HepG2 (cell line): ENCODE data around the gene IDNK. TPM values are rescaled to one million over a fixed set of nuclear protein-coding genes. Genes with fewer than 3 reads are reported as not detected.

Source experiments
- ATAC-seq: fragments of 200-7000 bp; cut with Tn5 transposase; 3 replicates; pipeline ENCODE4 v1.9.1; 2020; ENCODE audit warnings: mild to moderate bottlenecking, moderate library complexity
- BruUV-seq: library from RNA; stranded (reverse); fragments of 400-500 nt; replicated peaks from 2 replicates; lab custom pipeline; 2021; lab: Mats Ljungman, UMichigan
- CTCF ChIA-PET: fragments of 300-600 bp; formaldehyde crosslinking; extraction: SDS; loops from one replicate; lab custom pipeline; 2021; ENCODE audit warnings: low total read pairs, inconsistent platforms, low intra/inter-chr PET ratio; lab: Yijun Ruan, JAX
- POLR2A ChIA-PET: fragments of 350-600 bp; sonication (Branson Sonifier 250); formaldehyde crosslinking; loops from one replicate; lab custom pipeline; 2020; ENCODE audit warnings: antibody characterized with exemption, inconsistent platforms; lab: Yijun Ruan, JAX
- DNase-seq: peaks from one replicate; pipeline ENCODE4 v3.0.0-alpha.2; 2015; ENCODE audit warnings: low spot score
- FAIRE-seq: peaks from 3 replicates; lab custom pipeline; 2011; peaks lifted over from hg19 to GRCh38; lab: Jason Lieb, UNC
- H2AFZ ChIP-seq: one replicate; pipeline ENCODE4 v1.6.1; 2011; ENCODE audit warnings: low read length, inconsistent platforms
- H3K27ac ChIP-seq: fragments of 300-600 bp; 3 replicates; pipeline ENCODE4 v1.8.0; 2011; ENCODE audit warnings: mixed run types, mild to moderate bottlenecking, mixed read lengths, low read length, inconsistent platforms; ENCODE audit not compliant: insufficient read depth; ENCODE audit errors: extremely low read length
- H3K27me3 ChIP-seq, 2 experiments: fragments of 200-600 bp in 1 of 2; 2 replicates in 1 of 2; 3 replicates in 1 of 2; pipeline versions ENCODE4 v1.6.0 to v1.8.0; 2011; ENCODE audit warnings: low read length in 2 of 2, mild to moderate bottlenecking in 2 of 2, moderate library complexity in 2 of 2, inconsistent platforms in 1 of 2; ENCODE audit not compliant: insufficient read depth in 2 of 2, control insufficient read depth in 1 of 2
- H3K36me3 ChIP-seq, 2 experiments: fragments of 200-600 bp in 1 of 2; replicated peaks in 1 of 2; 2 replicates in 1 of 2; 3 replicates in 1 of 2; pipeline versions ENCODE4 v1.5.1 to v1.8.0; 2011; ENCODE audit warnings: low read length in 2 of 2, inconsistent platforms in 1 of 2; ENCODE audit not compliant: insufficient read depth in 2 of 2, control insufficient read depth in 1 of 2
- H3K4me1 ChIP-seq: 2 replicates; pipeline ENCODE4 v1.5.1; 2012; ENCODE audit warnings: low read length, inconsistent platforms; ENCODE audit not compliant: insufficient read depth
- H3K4me2 ChIP-seq: 2 replicates; pipeline ENCODE4 v1.6.0; 2011; ENCODE audit warnings: low read depth, low read length, inconsistent platforms
- H3K4me3 ChIP-seq, 3 experiments: fragments of 200-600 bp in 1 of 3; sonication (generic), shearing (Covaris generic) in 1 of 3; replicated peaks in 1 of 3; 2 replicates each; pipeline ENCODE4 v1.5.1; 2011 to 2016; ENCODE audit warnings: low read length in 3 of 3, inconsistent platforms in 2 of 3, low read depth in 2 of 3, mild to moderate bottlenecking in 2 of 3, control low read depth in 1 of 3, mixed read lengths in 1 of 3; ENCODE audit not compliant: insufficient read depth in 1 of 3
- H3K79me2 ChIP-seq: one replicate; pipeline ENCODE4 v1.6.1; 2011; ENCODE audit warnings: low read length, inconsistent platforms; ENCODE audit not compliant: insufficient read depth
- H3K9ac ChIP-seq: 2 replicates; pipeline ENCODE4 v1.6.0; 2011; ENCODE audit warnings: mild to moderate bottlenecking, low read depth, low read length, inconsistent platforms; ENCODE audit not compliant: insufficient read depth
- H3K9me3 ChIP-seq: 2 replicates; pipeline ENCODE4 v1.5.1; 2012; ENCODE audit warnings: mild to moderate bottlenecking, low read length
- H4K20me1 ChIP-seq: 2 replicates; pipeline ENCODE4 v1.6.0; 2011; ENCODE audit warnings: inconsistent platforms, mild to moderate bottlenecking, low read length, moderate library complexity; ENCODE audit not compliant: insufficient read depth
- AHR ChIP-seq: IDR thresholded peaks from 2 replicates; pipeline ENCODE4 v1.6.1; 2018; ENCODE audit warnings: missing genetic modification reagents, missing compliant biosample characterization
- BCL6 ChIP-seq: IDR thresholded peaks from 2 replicates; pipeline ENCODE4 v1.6.1; 2016; ENCODE audit warnings: missing genetic modification reagents, missing compliant biosample characterization
- HNRNPK ChIP-seq: fragments of 200-400 bp; formaldehyde crosslinking; IDR thresholded peaks from 2 replicates; pipeline ENCODE4 v1.6.1; 2018; ENCODE audit warnings: low read length, low read depth, moderate library complexity, mild to moderate bottlenecking; ENCODE audit not compliant: poor library complexity, severe bottlenecking
- IRF2 ChIP-seq: IDR thresholded peaks from 2 replicates; pipeline ENCODE4 v1.6.1; 2018; ENCODE audit warnings: missing genetic modification reagents, missing compliant biosample characterization
- KMT2B ChIP-seq: IDR thresholded peaks from 2 replicates; pipeline ENCODE4 v1.6.1; 2016; ENCODE audit warnings: missing genetic modification reagents, missing compliant biosample characterization
- NPAS2 ChIP-seq: sonication (generic); formaldehyde crosslinking; IDR thresholded peaks from 2 replicates; pipeline ENCODE4 v1.8.0; 2022; ENCODE audit warnings: mild to moderate bottlenecking, missing genetic modification reagents, borderline replicate concordance
- PCBP1 ChIP-seq: fragments of 200-400 bp; formaldehyde crosslinking; IDR thresholded peaks from 2 replicates; pipeline ENCODE4 v1.6.1; 2017; ENCODE audit warnings: mild to moderate bottlenecking, low read depth, low read length, borderline replicate concordance
- RBM22 ChIP-seq: fragments of 200-400 bp; formaldehyde crosslinking; optimal IDR thresholded peaks from 2 replicates; pipeline ENCODE3; 2017; ENCODE audit warnings: mild to moderate bottlenecking, low read length, moderate library complexity
- RELA ChIP-seq: sonication (generic); formaldehyde crosslinking; IDR thresholded peaks from 2 replicates; pipeline ENCODE4 v1.4.0; 2020; ENCODE audit warnings: missing genetic modification reagents
- SMC3 ChIP-seq: IDR thresholded peaks from 2 replicates; pipeline ENCODE4 v1.6.1; 2011; ENCODE audit warnings: low read length, improper control_type of control experiment
- TAF1 ChIP-seq: sonication (generic); formaldehyde crosslinking; IDR thresholded peaks from 2 replicates; pipeline ENCODE4 v1.4.0; 2020; ENCODE audit warnings: missing genetic modification reagents
- TAF15 ChIP-seq: fragments of 200-400 bp; formaldehyde crosslinking; IDR thresholded peaks from one replicate; pipeline ENCODE4 v1.6.1; 2018; ENCODE audit warnings: mild to moderate bottlenecking, low read depth, low read length; ENCODE audit not compliant: poor library complexity, severe bottlenecking
- ZFAT ChIP-seq: sonication (generic); formaldehyde crosslinking; conservative IDR thresholded peaks from 2 replicates; pipeline ENCODE4 v1.8.1; 2023; ENCODE audit warnings: missing genetic modification reagents, inconsistent platforms
- ZFP36L1 ChIP-seq: sonication (generic); formaldehyde crosslinking; IDR thresholded peaks from 2 replicates; pipeline ENCODE4 v1.8.0; 2022; ENCODE audit warnings: mild to moderate bottlenecking, missing genetic modification reagents, moderate library complexity
- ZNF224 ChIP-seq: sonication (generic); formaldehyde crosslinking; IDR thresholded peaks from 2 replicates; pipeline ENCODE4 v1.5.0; 2020; ENCODE audit warnings: mild to moderate bottlenecking, missing genetic modification reagents
- ZNF225 ChIP-seq: sonication (generic); formaldehyde crosslinking; IDR thresholded peaks from 2 replicates; pipeline ENCODE4 v1.4.0; 2020; ENCODE audit warnings: mild to moderate bottlenecking, missing genetic modification reagents
- ZNF557 ChIP-seq: sonication (generic); formaldehyde crosslinking; IDR thresholded peaks from 2 replicates; pipeline ENCODE4 v1.4.0; 2020; ENCODE audit warnings: missing genetic modification reagents
- ZNF607 ChIP-seq: sonication (generic); formaldehyde crosslinking; IDR thresholded peaks from 2 replicates; pipeline ENCODE4 v1.5.1; 2020; ENCODE audit warnings: missing genetic modification reagents, mild to moderate bottlenecking, borderline replicate concordance
- WGBS: methylation state at CpG from one replicate; pipeline ENCODE4 v1.1.6; 2017; ENCODE audit warnings: low lambda C conversion rate; 5-methylcytosine and 5-hydroxymethylcytosine counted together
- in situ Hi-C: cut with HindIII; loops from 2 replicates; pipeline ENCODE4 v1.10.0; 2017; ENCODE audit warnings: low pct_unique_long_range_greater_than_20kb; ENCODE audit not compliant: extremely low pct_ligation_motif_present
- intact Hi-C: fragments of 100-400 bp; cut with micrococcal nuclease; formaldehyde crosslinking; loops from one replicate; pipeline ENCODE4 v1.10.0; 2022; ENCODE audit not compliant: unreplicated experiment
- polyA plus RNA-seq, 8 experiments: library from polyadenylated mRNA; depleted of rRNA in 3 of 8; stranded (reverse) in 7 of 8; unstranded in 1 of 8; fragments of >200 nt; fragmentation: Illumina TruSeq in 4 of 8; extraction: Trizol in 4 of 8; gene quantifications; 2 replicates each; pipeline versions ENCODE4 v1.2.1 to v1.2.3, GENCODE V29; 2011 to 2016; ENCODE audit warnings: low read depth in 4 of 8, missing spikeins in 1 of 8, mixed read lengths in 1 of 8; ENCODE audit not compliant: insufficient read depth in 1 of 8
- total RNA-seq, 5 experiments: library from RNA; depleted of rRNA; stranded (reverse); fragments of >200 nt; fragmentation: Illumina TruSeq; extraction: Trizol; gene quantifications; 2 replicates each; pipeline ENCODE4 v1.2.3, GENCODE V29; 2016; ENCODE audit warnings: low read depth in 1 of 5
- TF ChIP-seq, protein P1 (sequence below): sonication (generic); formaldehyde crosslinking; IDR thresholded peaks from 2 replicates; pipeline ENCODE4 v1.5.0; 2020; ENCODE audit warnings: mild to moderate bottlenecking, missing genetic modification reagents, moderate library complexity
- TF ChIP-seq, protein P2 (sequence below): sonication (generic); formaldehyde crosslinking; IDR thresholded peaks from 2 replicates; pipeline ENCODE4 v1.4.0; 2020; ENCODE audit warnings: missing genetic modification reagents, low read depth, mild to moderate bottlenecking, borderline replicate concordance

Gene IDNK
- total and polyA plus RNA-seq, 2 of the 13 experiments (the other 11 are each of a cell fraction or from before 2014, with no cell fraction given) = 3.1 to 4.8 TPM

DNA sequence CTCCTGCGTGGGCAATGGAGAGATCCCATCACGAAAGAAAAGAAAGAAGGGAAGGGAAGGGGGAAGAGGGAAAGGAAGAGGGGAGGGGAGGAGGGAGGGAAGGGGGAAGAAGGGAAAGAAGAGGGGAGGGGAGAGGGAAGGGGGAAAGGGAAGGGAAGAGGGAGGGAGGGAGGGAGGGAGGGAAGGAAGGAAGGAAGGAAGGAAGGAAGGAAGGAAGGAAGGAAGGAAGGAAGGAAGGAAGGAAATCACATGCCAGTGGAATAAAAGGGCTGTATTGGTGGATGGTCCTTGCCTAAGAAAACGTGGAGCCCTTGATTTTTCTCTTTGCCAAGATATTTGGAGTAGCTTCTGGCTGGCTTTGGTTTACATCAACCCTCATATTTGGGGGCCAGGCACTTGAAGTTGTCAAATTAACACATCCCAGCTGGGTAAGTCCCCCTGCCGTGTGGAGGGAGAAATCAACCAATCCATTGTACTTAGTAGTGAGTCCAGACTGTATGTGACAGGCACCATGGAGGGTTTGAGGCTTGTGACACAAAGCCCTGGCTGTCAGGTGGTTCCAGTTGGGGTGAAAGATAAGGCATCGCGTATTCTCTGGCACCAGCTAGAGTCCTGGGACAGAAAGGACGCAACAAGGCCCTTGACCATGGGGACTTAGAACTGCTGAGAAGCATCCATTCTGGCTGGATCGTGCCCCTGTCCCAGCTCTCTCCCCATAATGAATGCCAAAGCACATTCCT lies 23.7 kb downstream of the IDNK start:
- no peak for ATAC-seq

DNA sequence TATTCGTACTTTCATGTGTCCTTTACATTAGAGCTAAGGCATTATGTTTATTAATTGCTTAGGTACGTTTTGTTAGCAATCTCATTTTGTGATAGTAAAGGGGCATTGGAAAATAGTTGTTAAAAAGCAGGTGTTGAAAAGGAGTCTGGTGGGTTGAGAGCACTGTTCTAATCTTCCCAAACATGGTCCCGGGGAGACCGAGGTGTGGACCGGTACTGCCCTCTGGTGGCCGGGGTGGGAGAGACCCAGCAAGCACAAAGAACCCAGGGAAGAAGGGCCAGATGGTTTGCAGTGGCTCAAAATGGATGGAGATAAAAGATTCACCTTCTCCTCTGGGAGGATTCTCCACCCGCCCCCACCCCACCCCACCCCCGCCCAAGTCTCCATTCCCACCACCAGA lies 26.1 kb downstream of the IDNK start:
- no peak overlapping the region for H3K9ac ChIP-seq
- ATAC-seq (peak; percentile 90), FAIRE-seq (peak; percentile 85), DNase-seq (peak; percentile 51)
- peaks cover 8 to 16% of the 10 kb centered on the region in 2 experiments; a peak in 4 of 5 replicates for H3K36me3 ChIP-seq
- no peaks in the 10 kb centered on the region for H4K20me1 ChIP-seq
- no peak overlapping the region for H2AFZ ChIP-seq
- H3K4me1 ChIP-seq = no peaks in the 10 kb centered on the region
- no peaks in the 10 kb centered on the region for H3K27me3 ChIP-seq
- 18% methylated on average over 8 of the region's 8 CpGs for WGBS
- in situ Hi-C loops (no loop called here), intact Hi-C loops (loop anchor here (1.0 kb wide), 2 partner anchors 28 to 66 kb away; no protein-coding TSS in a partner anchor)
- BruUV-seq = no TSS peak
- H3K27ac ChIP-seq = no peak overlapping the region
- no peak overlapping the region for H3K4me2 ChIP-seq
- no peak overlapping the region for H3K4me3 ChIP-seq
- no peaks in the 10 kb centered on the region for H3K79me2 ChIP-seq
- CTCF ChIA-PET = interaction anchor here (1.3 to 3.8 kb wide), 3 partner anchors 28 to 110 kb away, joined by 7 to 51 read pairs (median 9); partner anchors contain the start of genes FRMD3 and IDNK
- no peaks in the 10 kb centered on the region for H3K9me3 ChIP-seq
- POLR2A ChIA-PET = interaction anchor here (1.3 to 1.8 kb wide), 2 partner anchors 26 to 28 kb away, joined by 9 to 16 read pairs; partner anchors contain the start of gene IDNK
- TF ChIP-seq, protein P1, sequence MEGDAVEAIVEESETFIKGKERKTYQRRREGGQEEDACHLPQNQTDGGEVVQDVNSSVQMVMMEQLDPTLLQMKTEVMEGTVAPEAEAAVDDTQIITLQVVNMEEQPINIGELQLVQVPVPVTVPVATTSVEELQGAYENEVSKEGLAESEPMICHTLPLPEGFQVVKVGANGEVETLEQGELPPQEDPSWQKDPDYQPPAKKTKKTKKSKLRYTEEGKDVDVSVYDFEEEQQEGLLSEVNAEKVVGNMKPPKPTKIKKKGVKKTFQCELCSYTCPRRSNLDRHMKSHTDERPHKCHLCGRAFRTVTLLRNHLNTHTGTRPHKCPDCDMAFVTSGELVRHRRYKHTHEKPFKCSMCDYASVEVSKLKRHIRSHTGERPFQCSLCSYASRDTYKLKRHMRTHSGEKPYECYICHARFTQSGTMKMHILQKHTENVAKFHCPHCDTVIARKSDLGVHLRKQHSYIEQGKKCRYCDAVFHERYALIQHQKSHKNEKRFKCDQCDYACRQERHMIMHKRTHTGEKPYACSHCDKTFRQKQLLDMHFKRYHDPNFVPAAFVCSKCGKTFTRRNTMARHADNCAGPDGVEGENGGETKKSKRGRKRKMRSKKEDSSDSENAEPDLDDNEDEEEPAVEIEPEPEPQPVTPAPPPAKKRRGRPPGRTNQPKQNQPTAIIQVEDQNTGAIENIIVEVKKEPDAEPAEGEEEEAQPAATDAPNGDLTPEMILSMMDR (CRISPR knock-in tag) = peak; percentile 93
- TF ChIP-seq ZFAT (CRISPR knock-in tag) (no peak), RELA (CRISPR knock-in tag) (no peak), SMC3 (peak; percentile 95), ZNF607 (no peak), BCL6 (CRISPR knock-in tag) (no peak), ZNF557 (CRISPR knock-in tag) (no peak), NPAS2 (no peak), ZNF225 (no peak), IRF2 (CRISPR knock-in tag) (0 out of 2 replicates have a peak, but pooled peaks have one; percentile 21), ZFP36L1 (CRISPR knock-in tag) (no peak), TAF1 (CRISPR knock-in tag) (no peak)
- TF ChIP-seq, protein P2, sequence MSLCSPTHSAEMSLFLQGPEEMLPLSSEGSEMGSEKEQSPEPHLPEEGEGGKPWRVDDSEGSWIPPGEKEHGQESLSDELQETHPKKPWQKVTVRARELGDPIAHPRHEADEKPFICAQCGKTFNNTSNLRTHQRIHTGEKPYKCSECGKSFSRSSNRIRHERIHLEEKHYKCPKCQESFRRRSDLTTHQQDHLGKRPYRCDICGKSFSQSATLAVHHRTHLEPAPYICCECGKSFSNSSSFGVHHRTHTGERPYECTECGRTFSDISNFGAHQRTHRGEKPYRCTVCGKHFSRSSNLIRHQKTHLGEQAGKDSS (CRISPR knock-in tag) = 0 out of 2 replicates have a peak, but pooled peaks have one; percentile 27

More for the DNA sequence above, 23.7 kb downstream of the IDNK start:
- POLR2A ChIA-PET = interaction anchor here (1.2 kb wide), 1 partner anchor 26 kb away, joined by 4 read pairs; no protein-coding TSS in a partner anchor
- H3K79me2 ChIP-seq = no peaks in the 10 kb centered on the region
- TF ChIP-seq PCBP1 = 0 out of 2 replicates have a peak, but pooled peaks have one; percentile 59
- no peak for TF ChIP-seq ZNF224
- TF ChIP-seq RBM22 = peak; percentile 47
- TF ChIP-seq AHR (CRISPR knock-in tag) = no peak
- no peak for TF ChIP-seq TAF15
- TF ChIP-seq KMT2B (CRISPR knock-in tag) = no peak
- TF ChIP-seq HNRNPK = peak; percentile 84
- BruUV-seq = no TSS peak
- no peak for DNase-seq
- FAIRE-seq = no peak
- intact Hi-C loops (no loop called here), in situ Hi-C loops (no loop called here)
- H2AFZ ChIP-seq = no peak overlapping the region
- no peak overlapping the region for H3K4me2 ChIP-seq
- no peak overlapping the region for H3K9ac ChIP-seq
- H3K9me3 ChIP-seq = no peaks in the 10 kb centered on the region
- H3K36me3 ChIP-seq = peaks cover 0 to 6% of the 10 kb centered on the region in 2 experiments; a peak in 3 of 5 replicates
- H3K4me3 ChIP-seq = no peak overlapping the region
- CTCF ChIA-PET = interaction anchor here (3.8 kb wide), 1 partner anchor 25 kb away, joined by 51 read pairs; the partner anchor contains the start of gene IDNK
- H3K27me3 ChIP-seq = no peaks in the 10 kb centered on the region
- H4K20me1 ChIP-seq = no peaks in the 10 kb centered on the region
- 98% methylated on average over 6 of the region's 8 CpGs for WGBS
- no peak overlapping the region for H3K27ac ChIP-seq
- H3K4me1 ChIP-seq = no peaks in the 10 kb centered on the region
